ENCODE data around the gene CASK.

DNA sequence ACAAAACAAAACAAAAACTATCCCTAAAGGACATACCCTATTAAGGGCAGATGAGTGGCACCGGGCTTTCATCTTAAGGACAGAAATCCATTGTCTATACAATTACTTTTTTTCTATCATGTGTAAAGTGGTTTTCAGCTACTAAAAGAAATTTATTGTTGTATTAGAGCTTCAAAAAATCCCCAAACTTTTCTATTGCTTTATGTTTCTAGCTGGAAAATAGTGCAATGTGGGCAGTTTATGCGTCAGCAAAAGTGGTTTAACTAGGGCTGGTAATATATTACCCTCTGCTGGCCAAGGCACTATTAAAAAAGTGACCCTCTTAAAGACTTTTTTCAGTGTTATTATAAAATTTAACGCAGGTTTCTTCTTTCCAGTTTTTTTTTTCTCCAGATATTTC is 214.9 kb downstream of the CASK start:
- no peak for TF ChIP-seq CTCF (IDR thresholded peaks at IDR 0.05)
- TF ChIP-seq POLR2A (IDR thresholded peaks at IDR 0.05): no peak
